GM19193 (cell line): ENCODE results near the gene CRKL.

Experiments
- POLR2A ChIP-seq: IDR thresholded peaks from 4 replicates; pipeline ENCODE4 v1.6.1; 2011; ENCODE audit not compliant: insufficient read depth, insufficient read length; ENCODE audit errors: extremely low read depth

The CRKL gene

DNA sequence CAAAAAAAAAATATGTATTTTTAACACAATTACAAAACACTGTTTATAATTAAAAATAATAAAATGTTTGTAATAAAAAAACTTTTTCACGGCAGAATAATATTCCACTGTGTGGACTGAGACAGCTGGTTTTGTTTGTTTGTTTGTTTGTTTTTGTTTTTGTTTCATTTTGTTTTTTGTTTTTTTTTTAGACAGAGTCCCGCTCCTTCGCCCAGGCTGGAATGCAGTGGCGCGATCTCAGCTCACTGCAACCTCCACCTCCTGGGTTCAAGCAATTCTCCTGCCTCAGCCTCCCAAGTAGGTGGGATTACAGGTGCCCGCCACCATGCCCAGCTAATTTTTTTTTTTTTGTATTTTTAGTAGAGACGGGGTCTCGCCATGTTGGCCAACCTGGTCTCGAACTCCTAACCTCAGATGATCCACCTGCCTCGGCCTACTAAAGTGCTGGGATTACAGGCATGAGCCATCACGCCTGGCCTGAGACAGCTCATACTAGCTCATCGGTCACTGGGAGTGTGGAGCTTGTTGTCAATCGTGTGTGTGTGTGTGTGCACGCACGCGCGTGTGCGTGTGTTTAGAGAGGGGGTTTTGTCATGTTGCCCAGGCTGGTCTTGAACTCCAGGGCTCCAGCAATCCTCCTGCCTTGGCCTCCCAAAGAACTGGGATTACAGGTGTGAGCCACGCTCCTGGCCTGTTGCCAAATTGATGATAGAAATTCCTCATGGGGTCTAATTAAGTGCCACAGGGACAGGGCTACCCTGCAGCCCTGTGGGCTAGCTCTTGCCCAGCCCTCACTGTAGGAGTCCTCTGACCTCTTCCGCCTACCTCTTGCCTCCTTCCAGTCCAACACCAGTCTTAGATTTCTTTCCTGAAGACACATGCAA lies 42.6 kb downstream of the CRKL start:
- TF ChIP-seq POLR2A, result no peak

DNA sequence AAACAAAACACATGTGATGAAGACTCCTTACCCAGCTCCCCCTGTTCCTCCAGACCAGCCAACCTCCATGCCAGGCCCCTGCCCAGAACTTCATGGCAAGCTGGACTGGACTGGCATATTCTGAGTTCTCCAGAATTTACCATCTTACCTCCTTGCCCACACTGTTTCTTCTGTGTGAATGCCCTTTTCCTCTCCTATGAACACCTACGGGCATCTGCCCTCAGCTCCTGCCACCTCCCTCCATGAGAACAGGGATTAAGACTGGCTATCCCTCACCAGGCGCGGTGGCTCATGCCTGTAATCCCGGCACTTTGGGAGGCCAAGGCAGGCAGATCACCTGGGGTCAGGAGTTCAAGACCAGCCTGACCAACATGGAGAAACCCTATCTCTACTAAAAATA lies 43.4 kb downstream of the CRKL start:
- TF ChIP-seq POLR2A, result no peak

DNA sequence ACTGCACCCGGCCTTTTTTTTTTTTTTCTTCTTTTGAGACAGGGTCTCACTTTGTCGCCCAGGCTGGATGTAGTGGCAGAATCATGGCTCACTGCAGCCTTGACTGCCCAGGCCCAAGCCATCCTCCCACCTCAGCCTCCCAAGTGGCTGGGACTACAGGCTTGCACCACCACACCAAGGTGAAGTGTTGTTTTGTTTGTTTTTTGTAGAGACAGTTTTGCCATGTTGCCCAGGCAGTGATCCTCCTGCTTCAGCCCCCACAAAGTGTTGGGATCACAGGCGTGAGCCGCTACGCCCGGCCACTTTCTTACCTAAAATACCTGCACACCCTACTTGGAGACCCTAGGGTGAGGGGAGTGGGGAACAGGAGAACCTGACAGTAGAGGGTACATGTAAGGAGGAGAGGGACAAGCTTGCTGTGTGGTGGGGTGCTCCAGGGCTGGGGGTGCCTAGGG lies 45.3 kb downstream of the CRKL start:
- no peak for TF ChIP-seq POLR2A

DNA sequence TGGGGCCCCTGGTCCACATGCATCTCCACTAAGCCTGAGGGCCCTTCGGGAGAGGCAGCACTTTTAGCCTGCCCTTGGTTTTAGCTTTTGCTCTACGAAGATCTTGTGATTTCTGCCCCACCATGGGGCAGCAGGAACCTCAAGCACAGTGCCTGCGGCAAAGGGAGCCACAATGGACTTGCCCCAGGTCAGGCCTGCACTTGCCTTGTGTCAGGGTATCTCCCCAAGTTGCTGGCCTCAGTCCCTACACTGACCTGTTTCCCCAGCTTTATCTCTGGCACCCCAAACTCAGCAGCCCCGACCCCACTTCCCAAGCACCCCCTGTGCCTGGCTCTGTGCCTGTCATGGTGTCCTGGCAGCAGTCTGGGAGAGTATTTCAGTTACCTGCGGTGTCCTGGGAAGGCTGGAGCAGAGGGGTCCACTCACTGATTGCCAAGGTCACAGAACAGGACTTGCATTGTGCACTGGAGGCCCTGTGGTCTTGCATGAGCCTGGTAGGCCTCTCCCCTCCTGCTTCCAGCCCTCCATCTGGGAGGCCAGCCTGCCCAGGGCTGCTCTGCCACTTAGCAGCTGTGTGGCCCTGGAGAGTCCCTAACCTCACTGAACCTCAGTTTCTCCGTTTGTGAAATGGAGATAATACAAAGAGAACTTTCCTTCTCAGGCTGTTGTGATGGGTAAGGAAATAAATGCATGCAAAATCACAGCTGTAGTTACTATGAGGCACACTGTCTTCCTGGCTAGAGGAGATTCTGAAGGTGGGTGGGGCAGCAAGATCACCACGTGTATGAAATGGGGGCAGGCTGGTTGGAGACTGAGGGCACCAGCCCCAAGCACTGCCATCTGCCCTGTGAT lies 46.2 kb downstream of the CRKL start:
- no peak for TF ChIP-seq POLR2A

DNA sequence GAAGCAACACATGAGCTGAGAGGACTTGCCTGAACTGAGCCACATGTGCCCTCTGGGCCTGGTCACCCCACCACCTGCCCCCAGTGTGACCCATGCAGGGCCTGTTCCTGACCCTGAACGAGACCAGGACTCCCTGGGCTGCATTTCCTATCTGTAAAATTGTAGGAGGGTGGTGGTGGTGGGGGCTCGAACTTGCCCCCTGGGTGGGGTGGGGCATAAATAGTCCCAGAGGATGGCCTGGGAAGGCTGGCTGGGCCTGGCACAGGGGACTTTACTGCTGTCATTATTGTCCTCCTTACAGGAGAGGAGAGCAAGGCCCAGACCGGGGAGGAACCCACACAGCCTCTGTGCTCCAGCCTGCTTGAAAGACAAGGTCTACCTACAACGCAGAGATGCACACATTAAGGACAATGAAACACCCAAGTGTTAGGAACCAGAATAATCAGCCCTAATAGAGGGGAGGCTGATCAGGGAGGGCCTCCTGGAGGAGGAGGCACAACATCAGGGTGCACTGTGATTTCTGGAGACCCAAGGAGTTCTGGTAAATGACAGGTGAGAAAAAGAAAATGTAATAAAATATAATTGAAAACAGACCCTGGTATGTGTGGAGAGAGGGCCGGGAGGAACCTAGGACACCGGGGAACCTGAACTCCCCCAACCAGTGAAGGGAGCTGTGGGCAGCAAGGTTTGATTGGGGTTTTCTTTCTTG lies 47.0 kb downstream of the CRKL start:
- TF ChIP-seq POLR2A, result no peak

DNA sequence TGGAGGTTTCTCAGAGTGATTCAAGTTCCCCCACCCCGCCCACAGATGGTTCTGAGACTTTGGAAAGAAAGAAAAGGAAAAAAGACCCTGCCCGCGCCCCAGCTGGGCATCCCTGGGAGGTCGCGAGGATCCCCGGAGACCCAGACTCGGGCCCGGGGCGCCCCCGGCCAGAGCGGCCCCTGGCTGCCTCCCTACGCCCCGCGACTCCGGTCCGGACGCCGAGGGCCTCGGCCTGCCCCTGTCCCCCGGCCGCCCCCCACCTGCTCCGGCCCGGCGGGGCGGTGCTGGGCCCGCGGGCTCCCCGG lies 47.5 kb downstream of the CRKL start:
- TF ChIP-seq POLR2A, result no peak

DNA sequence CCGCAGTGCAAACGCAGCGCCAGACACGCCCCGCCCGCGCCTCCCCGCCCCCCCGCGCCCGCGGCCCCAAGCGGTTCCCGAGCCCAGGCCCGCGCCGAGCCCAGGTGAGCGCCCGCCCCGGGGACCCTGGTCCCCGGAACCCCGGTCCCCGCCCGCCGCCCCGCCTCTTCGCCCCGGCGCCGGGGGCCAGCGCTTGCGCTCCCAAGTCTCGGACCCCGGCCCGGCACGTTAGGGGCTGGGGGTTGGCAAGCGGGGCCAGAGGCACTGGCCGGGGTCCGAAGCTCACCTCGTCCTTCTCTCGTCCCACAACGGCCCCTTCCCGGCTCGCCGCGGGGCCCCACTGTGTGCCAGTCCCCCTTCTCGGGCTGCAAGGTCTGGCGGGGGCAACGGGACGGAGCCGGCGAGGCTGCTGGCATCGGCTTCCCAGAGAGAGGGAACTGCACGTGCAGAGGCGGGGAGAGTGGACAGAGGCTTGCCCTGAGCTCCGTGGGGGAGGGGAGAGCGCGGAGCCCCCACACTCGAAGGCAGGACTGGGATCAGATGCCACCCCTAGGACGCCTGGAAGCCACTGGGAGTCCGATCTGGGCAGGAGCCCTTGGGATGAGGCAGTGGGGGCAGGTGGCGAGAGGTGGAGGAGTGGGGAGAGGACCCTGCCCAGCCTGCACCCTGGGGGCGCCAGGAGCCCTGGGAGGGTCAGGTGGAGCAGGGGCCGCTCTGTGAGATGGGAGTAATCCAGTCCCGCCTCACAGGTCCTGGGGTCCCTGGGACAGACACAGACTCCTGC lies 48.1 kb downstream of the CRKL start:
- no peak for TF ChIP-seq POLR2A

DNA sequence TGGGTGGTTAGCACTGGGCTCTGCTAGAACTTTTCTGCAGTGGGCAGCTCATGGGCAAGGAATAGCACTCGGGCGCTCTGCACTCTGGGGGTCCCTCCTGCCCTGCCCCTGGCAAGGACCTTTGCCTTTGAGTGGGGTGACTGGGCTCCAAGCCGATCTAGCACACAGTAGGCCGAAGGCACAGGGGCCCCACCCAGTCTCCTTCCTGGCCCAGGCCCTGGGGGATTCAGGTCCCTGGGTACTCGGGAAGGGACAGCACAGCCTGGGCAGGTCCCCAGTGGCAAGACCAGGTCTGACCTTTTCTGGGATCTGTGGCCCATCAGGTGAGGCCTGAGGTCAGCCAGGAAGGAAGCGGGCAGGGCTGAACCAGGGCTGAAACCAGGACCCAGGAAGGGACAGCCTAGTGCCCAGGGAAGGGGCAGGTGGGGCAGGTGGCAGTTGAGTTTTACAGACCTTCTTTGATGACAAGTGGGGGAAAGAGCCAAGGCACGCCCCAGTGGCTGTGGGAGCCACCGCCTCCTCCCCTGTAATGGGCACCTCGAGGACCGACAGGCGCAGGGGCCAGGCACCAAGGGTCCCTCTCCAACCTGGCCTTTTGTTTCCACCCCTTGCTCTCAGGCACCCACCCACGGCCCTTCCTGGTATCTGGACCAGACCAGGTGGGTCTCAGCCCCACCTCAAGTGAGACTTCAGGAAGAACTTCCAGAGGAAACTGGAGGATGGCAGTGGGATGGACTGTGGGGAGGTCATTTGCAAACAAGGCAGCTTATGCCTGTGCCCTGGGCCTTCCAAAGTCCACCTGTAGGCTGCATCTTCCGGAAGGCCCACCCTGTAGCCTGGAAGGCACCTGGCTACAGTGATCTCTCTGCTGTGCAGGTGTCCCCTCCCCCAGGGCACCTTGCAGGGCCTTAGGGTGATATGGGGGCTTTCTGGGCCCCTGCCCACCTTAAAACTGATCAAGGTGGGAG lies 49.0 kb downstream of the CRKL start:
- no peak for TF ChIP-seq POLR2A

DNA sequence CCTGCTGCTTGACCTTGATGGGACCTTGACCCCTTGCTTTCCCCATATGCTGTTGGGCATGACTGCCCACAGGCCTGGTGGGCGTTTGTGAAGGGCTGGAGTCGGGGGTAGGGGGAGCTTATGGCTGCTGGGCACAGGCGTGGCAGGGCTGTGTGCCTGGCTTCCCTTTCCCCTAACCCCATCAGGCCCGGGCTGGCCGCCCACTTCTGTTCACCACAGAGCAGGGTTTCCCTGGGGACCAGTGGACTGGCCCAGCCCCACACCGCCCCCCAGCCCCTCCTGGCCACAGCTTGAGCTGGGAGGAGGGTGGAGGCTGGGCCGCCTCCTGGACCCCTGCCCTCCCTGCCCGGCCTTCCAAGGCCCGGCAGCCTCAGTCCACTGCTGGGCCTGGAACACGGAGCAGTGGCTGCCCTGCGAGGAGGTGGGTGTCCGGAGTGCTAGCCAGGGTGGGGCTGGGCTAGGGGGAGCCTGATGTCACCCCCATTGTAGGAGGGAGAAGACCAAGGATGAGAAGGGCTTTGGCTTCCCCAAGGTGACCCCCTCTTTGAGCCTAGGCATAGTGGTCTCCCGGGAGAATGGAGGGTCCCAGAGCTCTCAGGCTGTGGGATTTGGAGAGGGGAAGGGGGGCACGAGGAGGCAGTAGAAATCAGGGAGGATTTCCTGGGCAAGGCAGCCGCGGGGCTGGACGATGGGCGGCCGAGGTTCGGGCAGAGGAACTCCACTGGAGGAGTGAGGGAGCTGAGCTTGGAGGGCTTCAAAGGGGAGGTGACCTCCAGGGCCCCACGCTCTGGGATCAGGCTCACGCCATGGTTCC lies 49.9 kb downstream of the CRKL start, which contains the start of gene AIFM3:
Gene AIFM3, plus strand, starts transcription at position 373 of the 814 bp plus-strand sequence. CDS start 690 bp downstream, outside the sequence.
- TF ChIP-seq POLR2A, result no peak

DNA sequence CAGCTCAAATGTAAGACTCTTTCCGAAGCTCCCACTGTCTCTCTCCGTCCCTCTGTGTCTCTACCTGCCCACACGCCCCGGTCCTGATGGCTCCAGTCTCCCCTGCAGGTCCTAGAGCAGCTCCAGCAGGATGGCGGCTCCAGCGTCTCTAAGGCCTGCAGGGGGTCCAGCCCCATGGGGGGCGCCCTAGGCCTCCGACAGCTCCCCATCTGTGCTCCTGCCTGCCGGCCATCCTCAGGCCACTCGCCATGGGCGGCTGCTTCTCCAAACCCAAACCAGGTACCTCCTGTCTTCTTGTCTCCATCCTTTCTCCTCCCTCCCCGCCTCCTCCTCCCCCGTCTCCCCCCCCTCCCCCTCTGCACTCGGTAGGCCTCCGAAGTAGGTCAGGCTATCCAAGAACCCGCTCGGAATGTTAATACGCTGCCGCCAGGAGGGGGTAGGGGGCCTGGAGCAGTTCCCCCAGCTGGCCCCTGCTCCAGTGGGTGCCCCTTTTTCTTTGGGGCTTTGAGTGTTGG lies 50.5 kb downstream of the CRKL start:
- TF ChIP-seq POLR2A, result no peak

DNA sequence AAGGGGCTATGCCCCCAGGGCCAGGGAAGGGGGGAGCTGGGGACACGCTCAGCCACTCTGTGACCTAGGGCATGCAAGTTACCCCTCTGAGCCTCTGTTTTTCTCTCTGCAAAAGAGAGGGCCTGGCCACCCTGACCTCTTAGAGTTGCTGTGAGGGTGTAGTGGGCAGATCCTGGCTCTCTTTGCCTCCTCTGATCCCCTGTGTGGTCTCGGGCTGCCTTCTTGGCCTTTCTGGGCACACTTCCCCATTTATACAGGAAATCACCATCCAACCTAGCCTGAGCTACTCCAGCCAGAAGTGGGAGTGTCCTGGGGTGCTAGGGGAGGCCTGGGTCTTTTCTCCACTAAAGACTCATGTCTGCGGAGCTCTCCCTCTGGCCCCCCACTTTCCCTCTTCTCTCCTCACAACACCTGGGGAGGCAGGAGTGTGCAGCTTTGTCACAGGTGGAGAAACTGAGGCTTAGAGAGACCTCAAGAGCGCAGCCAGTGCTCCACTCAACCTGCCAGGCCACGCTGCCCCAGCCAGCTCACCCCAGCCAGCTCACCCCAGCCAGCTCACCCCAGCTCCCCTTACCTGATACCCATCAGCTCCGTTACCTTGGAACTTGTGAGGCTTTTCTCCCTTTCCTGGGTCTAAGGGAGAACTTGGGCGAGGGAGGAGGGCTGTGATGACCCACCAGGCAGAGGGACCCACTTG lies 51.2 kb downstream of the CRKL start:
- no peak for TF ChIP-seq POLR2A
